Adrenal gland (tissue), 5 donors: ENCODE results near the gene ADIPOQ.

Experiments
- CTCF ChIP-seq, 6 experiments: fragments of 450-650 bp in 4 of 6; fragments of 200-600 bp in 2 of 6; sonication (generic) in 1 of 6; IDR thresholded peaks; 1 replicate in 5 of 6; 2 replicates in 1 of 6; pipeline versions ENCODE4 v1.5.1 to v1.8.0; 2016 to 2021; ENCODE audit warnings: antibody characterized with exemption in 6 of 6, mild to moderate bottlenecking in 2 of 6, moderate library complexity in 1 of 6
- POLR2A ChIP-seq, 2 donors: fragments of 450-650 bp; IDR thresholded peaks; one replicate each; pipeline ENCODE4 v1.6.1; 2017; ENCODE audit warnings: antibody characterized with exemption in 2 of 2, mild to moderate bottlenecking in 2 of 2, moderate library complexity in 1 of 2
- donor health status: DM: no; HTN: no; CAD: no.

- TF ChIP-seq CTCF (IDR thresholded peaks at IDR 0.05) = no peak
- no peak for TF ChIP-seq POLR2A (IDR thresholded peaks at IDR 0.05)
Measured at GRCh38 chr3:186814100-186814499, 28.4 kb upstream of the ADIPOQ start.
